ENCODE results near the gene PDE3B. TPM values are rescaled to one million over a fixed set of nuclear protein-coding genes. Genes with fewer than 3 reads are reported as not detected.
"Not testable (repeated sequence)": the region's sequence is repeated elsewhere in the genome, so short reads cannot be mapped to it uniquely, and the experiment has no call there.

The PDE3B gene
- total RNA-seq, 2 donors from 2014 or later: 21.1 to 23.4 TPM

DNA sequence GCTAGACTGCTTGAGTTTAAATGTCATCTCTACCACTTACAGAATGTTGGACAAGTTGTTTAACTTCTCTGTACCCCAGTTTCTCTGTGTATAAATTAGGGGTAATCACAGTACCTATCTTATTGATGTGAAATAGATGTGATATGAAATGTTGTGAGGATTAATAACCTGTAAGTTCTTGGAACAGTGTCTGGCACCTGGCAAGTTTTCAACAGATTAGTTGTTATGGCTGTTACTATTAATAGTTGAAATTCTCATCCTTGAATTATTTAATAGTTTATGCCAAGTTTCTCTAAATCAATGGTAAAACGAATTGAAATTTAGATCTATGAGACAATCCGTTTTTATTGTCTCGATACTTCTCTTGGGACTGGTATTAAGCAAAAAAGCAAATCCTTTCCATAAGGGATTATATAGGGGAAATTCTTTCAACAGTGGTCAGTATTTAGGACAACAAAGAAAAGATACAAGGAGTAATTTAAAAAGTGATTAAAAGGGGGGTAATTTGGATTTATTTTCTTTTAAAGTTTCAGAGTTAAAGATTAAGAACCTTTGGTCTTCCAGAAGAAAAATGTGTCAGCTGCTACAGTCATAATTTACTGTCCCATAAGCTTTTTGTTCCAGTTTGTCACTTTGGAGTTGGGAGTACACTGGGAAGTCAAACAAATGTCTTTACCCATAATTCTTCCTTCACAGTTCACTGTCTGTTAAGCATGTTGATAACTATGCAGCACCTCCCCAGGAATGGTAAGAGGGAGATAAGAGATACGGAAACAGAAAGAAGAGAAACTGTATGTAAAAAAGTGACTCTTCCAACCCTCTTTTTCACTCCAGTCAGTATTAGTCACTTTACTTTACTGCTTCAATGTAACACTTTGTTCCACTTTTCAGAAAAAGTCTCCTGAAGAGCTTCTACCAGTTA is 13.2 kb downstream of the PDE3B start:
- H3K4me3 ChIP-seq: no peak overlapping the region
- TF ChIP-seq POLR2AphosphoS5 (IDR thresholded peaks at IDR 0.05) (no peak), POLR2A (IDR thresholded peaks at IDR 0.05) (no peak)
- TF ChIP-seq, protein P1, sequence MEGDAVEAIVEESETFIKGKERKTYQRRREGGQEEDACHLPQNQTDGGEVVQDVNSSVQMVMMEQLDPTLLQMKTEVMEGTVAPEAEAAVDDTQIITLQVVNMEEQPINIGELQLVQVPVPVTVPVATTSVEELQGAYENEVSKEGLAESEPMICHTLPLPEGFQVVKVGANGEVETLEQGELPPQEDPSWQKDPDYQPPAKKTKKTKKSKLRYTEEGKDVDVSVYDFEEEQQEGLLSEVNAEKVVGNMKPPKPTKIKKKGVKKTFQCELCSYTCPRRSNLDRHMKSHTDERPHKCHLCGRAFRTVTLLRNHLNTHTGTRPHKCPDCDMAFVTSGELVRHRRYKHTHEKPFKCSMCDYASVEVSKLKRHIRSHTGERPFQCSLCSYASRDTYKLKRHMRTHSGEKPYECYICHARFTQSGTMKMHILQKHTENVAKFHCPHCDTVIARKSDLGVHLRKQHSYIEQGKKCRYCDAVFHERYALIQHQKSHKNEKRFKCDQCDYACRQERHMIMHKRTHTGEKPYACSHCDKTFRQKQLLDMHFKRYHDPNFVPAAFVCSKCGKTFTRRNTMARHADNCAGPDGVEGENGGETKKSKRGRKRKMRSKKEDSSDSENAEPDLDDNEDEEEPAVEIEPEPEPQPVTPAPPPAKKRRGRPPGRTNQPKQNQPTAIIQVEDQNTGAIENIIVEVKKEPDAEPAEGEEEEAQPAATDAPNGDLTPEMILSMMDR (IDR thresholded peaks at IDR 0.05): no peak
- H3K9me3 ChIP-seq: no peaks in the 10 kb centered on the region
- intact Hi-C loops (cut with DNase I): no loop called here
- H3K4me1 ChIP-seq (replicated peaks): no peaks in the 10 kb centered on the region
- no peak overlapping the region for H3K27ac ChIP-seq
- H3K36me3 ChIP-seq: no peaks in the 10 kb centered on the region
- H3K27me3 ChIP-seq (replicated peaks; ENCODE audit: insufficient read depth): no peaks in the 10 kb centered on the region
- no peak for DNase-seq (ENCODE audit: low spot score)
- WGBS: 59% methylated on average over 4 of the region's 4 CpGs

DNA sequence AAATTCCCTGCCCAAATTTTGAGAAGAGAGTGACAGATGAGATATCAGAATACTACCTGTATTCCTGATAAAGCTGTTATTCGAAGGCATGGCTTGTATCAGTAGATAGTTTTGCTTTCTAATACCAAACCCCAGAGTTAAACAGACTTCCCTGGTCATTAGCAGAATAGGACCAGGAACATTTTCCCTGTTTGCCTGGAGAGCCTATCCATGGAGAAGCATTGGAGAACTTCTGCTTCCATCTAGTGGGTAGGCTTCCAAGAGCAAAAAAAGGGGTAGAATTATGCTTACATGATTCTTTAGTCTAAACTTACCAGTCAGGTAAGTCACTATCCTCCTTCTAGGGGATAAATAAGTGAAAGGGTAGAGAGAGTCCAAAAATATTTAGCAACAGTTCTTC is 14.2 kb downstream of the PDE3B start:
- Histone ChIP-seq H3K9me3 (no peaks in the 10 kb centered on the region), H3K27ac (no peak overlapping the region), H3K4me3 (no peak overlapping the region), H3K36me3 (no peaks in the 10 kb centered on the region), H3K27me3 (replicated peaks; ENCODE audit: insufficient read depth) (no peaks in the 10 kb centered on the region), H3K4me1 (replicated peaks) (no peaks in the 10 kb centered on the region)
- 93% methylated on average over 1 of the region's 1 CpG for WGBS
- DNase-seq (ENCODE audit: low spot score): no peak
- intact Hi-C loops (cut with DNase I): no loop called here
- TF ChIP-seq POLR2AphosphoS5 (IDR thresholded peaks at IDR 0.05): no peak
- TF ChIP-seq, protein P1 (IDR thresholded peaks at IDR 0.05): no peak
- no peak for TF ChIP-seq POLR2A (IDR thresholded peaks at IDR 0.05)

DNA sequence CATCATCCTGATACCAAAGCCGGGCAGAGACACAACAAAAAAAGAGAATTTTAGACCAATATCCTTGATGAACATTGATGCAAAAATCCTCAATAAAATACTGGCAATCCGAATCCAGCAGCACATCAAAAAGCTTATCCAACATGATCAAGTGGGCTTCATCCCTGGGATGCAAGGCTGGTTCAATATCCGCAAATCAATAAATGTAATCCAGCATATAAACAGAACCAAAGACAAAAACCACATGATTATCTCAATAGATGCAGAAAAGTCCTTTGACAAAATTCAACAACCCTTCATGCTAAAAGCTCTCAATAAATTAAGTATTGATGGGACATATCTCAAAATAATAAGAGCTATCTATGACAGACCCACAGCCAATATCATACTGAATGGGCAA is 21.3 kb downstream of the PDE3B start:
- H3K27ac ChIP-seq; H3K4me1 ChIP-seq (replicated peaks); H3K9me3 ChIP-seq; H3K27me3 ChIP-seq (replicated peaks; ENCODE audit: insufficient read depth); H3K4me3 ChIP-seq; DNase-seq (ENCODE audit: low spot score); intact Hi-C loops (cut with DNase I); H3K36me3 ChIP-seq: not testable (repeated sequence)
- WGBS: 98% methylated on average over 3 of the region's 3 CpGs

DNA sequence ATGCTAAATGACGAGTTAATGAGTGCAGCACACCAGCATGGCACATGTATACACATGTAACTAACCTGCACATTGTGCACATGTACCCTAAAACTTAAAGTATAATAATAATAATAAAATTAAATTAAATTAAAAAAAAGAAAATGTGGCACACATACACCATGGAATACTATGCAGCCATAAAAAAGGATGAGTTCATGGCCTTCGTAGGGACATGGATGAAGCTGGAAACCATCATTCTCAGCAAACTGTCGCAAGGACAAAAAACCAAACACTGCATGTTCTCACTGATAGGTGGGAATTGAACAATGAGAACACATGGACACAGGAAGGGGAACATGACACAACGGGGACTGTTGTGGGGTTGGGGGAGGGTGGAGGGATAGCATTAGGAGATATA is 23.7 kb downstream of the PDE3B start:
- H3K27me3 ChIP-seq (replicated peaks; ENCODE audit: insufficient read depth); H3K4me1 ChIP-seq (replicated peaks); H3K4me3 ChIP-seq; H3K9me3 ChIP-seq; intact Hi-C loops (cut with DNase I); DNase-seq (ENCODE audit: low spot score); H3K27ac ChIP-seq; H3K36me3 ChIP-seq: not testable (repeated sequence)
- WGBS: 87% methylated on average over 4 of the region's 4 CpGs

DNA sequence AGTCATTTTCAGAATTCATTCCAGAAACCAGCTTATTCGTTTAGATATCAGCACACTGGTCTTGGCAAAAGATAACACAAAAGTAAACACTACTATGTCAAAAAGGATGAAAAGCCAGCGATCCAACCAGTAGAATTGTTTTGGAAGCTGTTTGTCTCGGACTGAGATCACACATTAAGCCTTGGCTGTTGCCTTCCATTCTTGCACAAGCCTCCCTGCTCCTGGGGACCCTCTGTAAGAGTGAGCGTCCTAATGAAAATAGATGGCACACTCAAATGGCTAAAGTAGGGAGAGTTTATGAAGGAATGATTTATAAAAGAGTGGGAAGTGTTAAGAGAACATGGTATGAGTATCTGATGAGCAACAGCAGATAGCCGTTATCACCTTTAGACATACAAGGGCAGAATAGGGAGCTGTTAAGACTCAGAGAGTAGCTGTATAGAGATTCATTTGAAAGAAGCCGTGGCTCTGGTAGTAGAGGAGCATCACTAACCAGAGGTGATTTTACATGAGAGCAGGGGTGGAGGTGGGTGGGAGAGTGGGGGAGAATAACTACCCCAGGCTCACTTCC is 25.2 kb downstream of the PDE3B start:
- no peaks in the 10 kb centered on the region for H3K4me1 ChIP-seq (replicated peaks)
- no peak overlapping the region for H3K27ac ChIP-seq
- TF ChIP-seq POLR2AphosphoS5 (IDR thresholded peaks at IDR 0.05) (no peak), POLR2A (IDR thresholded peaks at IDR 0.05) (no peak)
- TF ChIP-seq, protein P1 (IDR thresholded peaks at IDR 0.05): no peak
- intact Hi-C loops (cut with DNase I): no loop called here
- WGBS: 62% methylated on average over 6 of the region's 6 CpGs
- H3K9me3 ChIP-seq: no peaks in the 10 kb centered on the region
- DNase-seq (ENCODE audit: low spot score): no peak
- no peak overlapping the region for H3K4me3 ChIP-seq
- no peaks in the 10 kb centered on the region for H3K36me3 ChIP-seq
- H3K27me3 ChIP-seq (replicated peaks; ENCODE audit: insufficient read depth): no peaks in the 10 kb centered on the region

DNA sequence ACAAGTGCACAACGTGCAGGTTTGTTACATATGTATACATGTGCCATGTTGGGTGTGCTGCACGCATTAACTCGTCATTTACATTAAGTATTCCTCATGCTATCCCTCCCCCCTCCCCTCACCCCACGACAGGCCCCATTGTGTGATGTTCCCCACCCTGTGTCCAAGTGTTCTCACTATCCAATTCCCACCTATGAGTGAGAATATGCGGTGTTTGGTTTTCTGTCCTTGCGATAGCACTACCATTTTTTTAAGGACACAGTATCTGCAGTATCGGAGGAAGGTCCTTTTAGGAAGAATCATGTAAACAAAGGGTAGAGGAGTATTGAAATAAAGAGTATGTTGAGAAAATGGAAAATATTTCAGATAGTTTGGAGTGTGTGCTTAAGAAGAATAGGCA is 25.9 kb downstream of the PDE3B start:
- Histone ChIP-seq H3K9me3 (no peaks in the 10 kb centered on the region), H3K27ac (no peak overlapping the region), H3K27me3 (replicated peaks; ENCODE audit: insufficient read depth) (no peaks in the 10 kb centered on the region), H3K4me1 (replicated peaks) (no peaks in the 10 kb centered on the region), H3K4me3 (no peak overlapping the region), H3K36me3 (no peaks in the 10 kb centered on the region)
- WGBS: 85% methylated on average over 7 of the region's 7 CpGs
- DNase-seq (ENCODE audit: low spot score): no peak
- intact Hi-C loops (cut with DNase I): no loop called here
- TF ChIP-seq, protein P1 (IDR thresholded peaks at IDR 0.05): no peak
- no peak for TF ChIP-seq POLR2AphosphoS5 (IDR thresholded peaks at IDR 0.05)
- no peak for TF ChIP-seq POLR2A (IDR thresholded peaks at IDR 0.05)

All from prostate gland (tissue), 2 donors.